ENCODE data around the gene ACSS1.

The ACSS1 gene

GRCh38 chr20:25077610-25078169 lies 19.8 kb upstream of the ACSS1 start:
- no peak for DNase-seq

- no peak for DNase-seq
Observed at GRCh38 chr20:25076731-25077609, 19.0 kb upstream of the ACSS1 start.

DNA sequence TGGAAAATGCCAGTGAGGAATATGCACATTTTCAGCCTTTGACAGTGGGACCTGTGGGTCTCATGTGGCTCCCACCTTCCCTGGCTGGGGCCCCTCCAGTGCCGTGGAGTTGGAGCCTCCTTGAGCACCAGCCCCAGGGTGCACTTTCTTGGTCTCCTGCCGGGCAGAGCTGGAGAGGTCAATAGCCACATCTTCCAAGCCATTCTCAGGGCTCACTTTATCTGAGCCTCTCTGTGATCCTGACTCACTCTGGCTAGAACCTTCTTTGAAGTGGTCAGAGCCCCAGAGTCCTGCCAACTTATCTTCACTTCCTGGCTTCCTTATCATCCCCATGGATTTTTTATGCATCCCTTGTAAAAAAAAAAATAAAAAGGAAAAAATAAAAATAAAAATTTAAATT lies 18.3 kb upstream of the ACSS1 start:
- no peak for DNase-seq

- DNase-seq, result no peak
Observed at GRCh38 chr20:25073544-25073943, 15.6 kb upstream of the ACSS1 start.

DNA sequence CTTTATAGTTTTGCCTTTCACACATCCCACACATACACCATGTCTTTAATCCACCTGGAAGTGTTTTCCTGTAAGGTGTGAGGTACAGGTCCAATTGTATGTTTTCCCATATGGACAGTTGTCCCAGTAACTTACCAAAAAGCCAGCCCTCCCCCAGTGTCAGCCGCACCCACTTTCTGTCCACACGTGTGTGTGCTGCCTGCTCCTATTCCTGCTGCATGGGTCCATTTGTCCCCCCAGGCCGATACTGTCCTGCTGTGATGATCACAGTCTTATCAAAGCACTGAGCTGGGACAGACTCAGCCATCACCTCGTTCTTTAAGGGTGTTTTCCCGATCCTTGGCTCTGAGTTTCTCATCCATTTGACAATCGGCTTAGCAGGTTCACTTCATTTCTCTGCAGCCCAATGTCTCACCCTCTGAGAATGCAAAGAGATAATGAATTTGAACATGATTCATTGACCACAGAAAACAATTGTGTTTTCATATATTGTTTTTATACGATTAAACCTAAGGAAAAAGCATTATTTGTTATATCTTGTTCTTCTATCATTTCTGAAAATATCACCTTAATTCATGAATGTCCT lies 14.4 kb upstream of the ACSS1 start:
- no peak for DNase-seq

- no peak for DNase-seq
Observed at GRCh38 chr20:25071734-25072133, 13.8 kb upstream of the ACSS1 start.

DNA sequence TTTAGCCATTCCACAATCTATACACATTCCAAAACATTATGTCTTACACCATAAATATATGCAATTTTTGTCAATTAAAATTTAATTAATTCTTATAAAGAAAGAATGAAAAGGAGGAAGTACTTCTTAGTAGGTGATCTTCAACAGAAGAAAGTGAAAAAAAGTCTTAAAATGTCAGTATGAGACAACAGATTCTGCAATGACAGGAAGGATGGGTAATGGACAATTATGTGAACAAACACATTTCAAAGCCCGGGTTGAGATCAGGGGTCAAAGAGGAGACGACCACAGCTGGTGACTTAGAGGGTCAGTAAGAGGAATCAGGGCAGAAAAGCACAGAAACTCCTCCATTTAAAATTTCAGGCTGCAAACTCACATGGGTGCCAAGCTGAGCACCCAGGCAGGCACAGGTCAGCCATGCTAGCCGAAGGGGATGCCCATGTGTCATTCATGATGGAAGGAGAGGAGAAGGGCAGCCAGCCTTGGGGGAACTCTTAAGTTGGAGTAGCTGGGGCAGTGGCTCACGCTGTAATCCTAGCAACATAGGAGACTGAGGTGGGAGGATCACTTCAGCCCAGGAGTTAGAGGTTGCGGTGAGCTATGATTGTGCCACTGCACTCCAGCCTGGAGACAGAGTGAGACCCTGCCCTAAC lies 13.0 kb upstream of the ACSS1 start:
- DNase-seq, result no peak

GRCh38 chr20:25067102-25067987 lies 9.4 kb upstream of the ACSS1 start:
- DNase-seq, result no peak

DNA sequence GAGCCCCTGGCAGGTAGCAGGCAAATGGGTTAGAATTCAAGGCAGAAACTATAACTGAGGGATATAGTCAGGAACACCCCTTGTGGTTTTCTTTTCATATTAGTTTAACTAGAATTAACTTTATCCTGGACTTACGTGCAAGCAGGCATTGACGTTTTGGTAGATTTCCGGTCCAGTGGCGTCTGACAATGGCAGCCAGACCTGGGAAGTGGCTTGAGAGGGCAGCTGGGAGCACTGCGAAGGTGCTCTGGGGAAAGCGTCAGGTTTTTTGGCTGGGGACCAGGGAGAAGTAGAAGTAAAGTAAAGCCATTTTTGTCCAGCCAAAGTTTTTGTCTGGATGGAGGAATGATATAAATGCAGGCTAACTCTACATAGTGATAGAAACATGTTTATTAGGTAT lies 8.4 kb upstream of the ACSS1 start:
- no peak for DNase-seq

- peak; percentile 15 to 52 for DNase-seq
Observed at GRCh38 chr20:25065625-25066338, 7.8 kb upstream of the ACSS1 start.

GRCh38 chr20:25065072-25065624 lies 7.2 kb upstream of the ACSS1 start:
- no peak for DNase-seq

DNA sequence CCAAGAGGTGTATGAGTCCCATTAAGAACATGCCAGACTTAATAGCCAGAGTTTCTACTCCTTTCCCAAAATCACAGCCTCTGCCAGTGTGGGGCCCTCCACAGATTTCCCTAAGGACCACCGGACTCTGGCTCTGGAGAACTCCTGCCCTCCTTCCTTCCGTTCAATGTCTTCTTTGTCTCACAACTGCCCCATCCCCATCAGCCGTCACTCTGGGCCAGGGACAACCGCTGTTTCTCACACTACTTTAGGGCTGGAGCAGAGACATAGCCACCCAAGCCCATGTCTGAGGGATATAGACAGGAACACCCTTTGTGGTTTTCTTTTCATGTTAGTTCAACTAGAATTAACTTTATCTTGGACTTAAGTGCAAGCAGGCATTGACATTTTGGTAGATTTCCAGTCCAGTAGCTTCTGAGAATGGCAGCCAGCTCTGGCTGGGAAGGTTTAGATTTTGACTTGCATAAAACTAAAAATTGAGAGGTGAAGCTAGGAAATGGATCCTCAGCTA lies 6.7 kb upstream of the ACSS1 start:
- DNase-seq, result no peak

DNA sequence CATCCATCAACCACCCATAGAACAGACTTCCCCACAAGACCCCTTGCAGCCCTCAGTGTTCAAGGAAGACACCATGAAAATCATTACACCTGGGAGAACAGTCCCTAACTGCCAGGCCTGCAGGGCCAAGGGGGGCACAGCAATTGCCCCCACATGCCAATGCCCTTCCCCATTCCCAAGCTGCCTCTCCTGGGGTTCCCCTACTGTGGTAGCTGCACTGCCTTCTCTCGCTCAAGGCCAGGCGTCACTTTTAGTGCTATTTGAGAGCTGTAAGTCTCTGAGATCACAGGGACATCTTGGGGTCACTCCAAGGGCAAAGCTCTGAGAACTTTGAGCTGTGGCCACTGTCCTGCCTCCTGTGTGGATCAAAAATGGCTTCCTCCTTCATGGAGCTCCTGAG lies 6.0 kb upstream of the ACSS1 start:
- no peak for DNase-seq

GRCh38 chr20:25063546-25063945 lies 5.6 kb upstream of the ACSS1 start:
- no peak for DNase-seq

DNA sequence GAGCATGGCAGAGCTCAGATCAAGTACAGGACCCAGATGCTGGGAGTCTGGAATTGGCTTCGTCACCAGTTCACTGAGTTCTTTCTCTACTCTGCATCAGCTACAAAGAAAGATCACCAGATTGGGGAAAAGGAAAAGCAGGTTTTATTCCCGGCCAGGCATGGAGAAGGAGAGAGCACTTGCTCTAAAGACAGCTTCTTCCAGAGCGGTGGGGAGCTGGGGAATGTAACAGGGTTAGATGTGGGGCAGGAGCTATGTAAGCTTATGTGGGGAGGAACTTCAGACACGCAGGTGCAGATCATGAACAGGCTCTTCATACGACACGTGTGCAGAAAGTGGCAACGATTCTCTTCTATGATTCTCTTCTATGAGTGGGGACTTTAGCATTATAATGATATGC lies 4.9 kb upstream of the ACSS1 start:
- no peak for DNase-seq

DNA sequence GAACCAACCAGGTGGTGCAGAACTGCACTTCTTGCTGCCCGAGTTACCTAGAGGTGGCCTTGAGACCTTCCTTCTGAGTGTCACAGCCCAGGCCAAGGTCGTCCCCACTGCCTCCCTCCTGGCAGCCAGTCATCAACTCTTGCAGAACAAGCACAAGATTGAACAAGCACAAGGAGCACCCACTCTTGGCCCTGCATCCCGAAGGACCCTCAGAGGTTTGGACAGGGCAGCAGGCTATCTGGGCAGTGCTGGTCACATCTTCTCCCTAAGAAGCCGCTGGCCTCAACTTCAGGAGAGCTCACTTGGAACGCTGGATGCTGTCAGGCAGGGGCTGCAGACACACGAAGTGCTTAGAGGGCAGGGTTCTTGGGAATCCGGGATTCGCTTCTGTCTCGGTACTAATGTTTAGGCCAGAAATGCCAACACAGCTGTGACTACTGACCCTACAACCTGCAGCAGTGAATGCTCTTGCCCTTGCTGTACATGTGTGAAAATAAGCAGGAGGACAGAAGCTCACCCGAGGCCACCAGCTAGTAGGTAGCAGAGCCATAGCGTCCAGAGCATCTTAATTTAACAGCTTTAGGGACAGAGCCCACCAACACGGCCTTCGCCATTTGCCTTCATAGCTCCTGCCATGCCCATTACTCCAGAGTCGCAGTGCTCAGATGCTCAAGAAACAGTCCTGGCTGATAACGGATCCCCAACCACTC lies 4.0 kb upstream of the ACSS1 start:
- no peak for DNase-seq

- DNase-seq, result no peak
Observed at GRCh38 chr20:25061103-25061799, 3.3 kb upstream of the ACSS1 start.

- no peak for DNase-seq
Observed at GRCh38 chr20:25059866-25060465, 2.0 kb upstream of the ACSS1 start.

All from bone marrow (tissue), 2 donors.